Right cardiac atrium (tissue), 5 donors: ENCODE measurements around the gene SLCO6A1. TPM values are rescaled to one million over a fixed set of nuclear protein-coding genes. Genes with fewer than 3 reads are reported as not detected.

Experiments used
- ATAC-seq, 2 donors: fragments of 200-7000 bp; cut with Tn5 transposase; one replicate each; pipeline versions ENCODE4 v1.8.0 to v1.9.1; 2020; ENCODE audit warnings: moderate library complexity in 2 of 2, mild to moderate bottlenecking in 1 of 2
- DNase-seq, 3 donors: peaks; one replicate each; pipeline ENCODE4 v3.0.0-alpha.2; 2020
- H3K27ac ChIP-seq: one replicate; pipeline ENCODE4 v1.5.1; 2013; ENCODE audit warnings: mild to moderate bottlenecking, low read length, control low read depth, moderate library complexity
- H3K27me3 ChIP-seq: one replicate; pipeline ENCODE4 v1.6.1; 2013; ENCODE audit not compliant: control insufficient read depth, insufficient read depth
- H3K4me1 ChIP-seq: one replicate; pipeline ENCODE4 v1.6.1; 2013; ENCODE audit warnings: low read length; ENCODE audit not compliant: control insufficient read depth, insufficient read depth
- H3K4me3 ChIP-seq: one replicate; pipeline ENCODE4 v1.5.1; 2013; ENCODE audit warnings: low read length, control low read depth
- H3K9me3 ChIP-seq: one replicate; pipeline ENCODE4 v1.6.1; 2013; ENCODE audit warnings: low read length; ENCODE audit not compliant: control insufficient read depth
- WGBS: extraction: QIAGEN DNeasy Blood & Tissue Kit; methylation state at CpG from one replicate; pipeline ENCODE4 v1.1.7; 2013; 5-methylcytosine and 5-hydroxymethylcytosine counted together
- intact Hi-C, 4 donors: fragments of 100-400 bp; cut with DNase I; formaldehyde crosslinking; loops; one replicate each; pipeline versions ENCODE4 v1.11.0 to v1.14.0; 2022 to 2023
- polyA plus RNA-seq: library from polyadenylated mRNA; stranded (reverse); fragments of 200-250 nt; gene quantifications from one replicate; pipeline ENCODE4 v1.2.3, GENCODE V29; 2013
- total RNA-seq, 4 donors: library from RNA; stranded (reverse); fragmentation: NEBNext Ultra II Directional; extraction: Animal tissue kit (Norgen Biotek cat#: 25700); gene quantifications; one replicate each; pipeline ENCODE4 v1.2.1, GENCODE V29; 2021
- donor health status: healthy with polysubstance abuse.
- donor health status: DM: no; HTN: yes; CAD: no.
- donor health status: DM: no; HTN: no; CAD: no.
- donor health status: DM: no; HTN: yes; CAD: no; lungs with severe emphysema.
- donor health status: DM: yes; HTN: yes; CAD: no.

The SLCO6A1 gene
- total and polyA plus RNA-seq, 5 donors, result not detected

DNA sequence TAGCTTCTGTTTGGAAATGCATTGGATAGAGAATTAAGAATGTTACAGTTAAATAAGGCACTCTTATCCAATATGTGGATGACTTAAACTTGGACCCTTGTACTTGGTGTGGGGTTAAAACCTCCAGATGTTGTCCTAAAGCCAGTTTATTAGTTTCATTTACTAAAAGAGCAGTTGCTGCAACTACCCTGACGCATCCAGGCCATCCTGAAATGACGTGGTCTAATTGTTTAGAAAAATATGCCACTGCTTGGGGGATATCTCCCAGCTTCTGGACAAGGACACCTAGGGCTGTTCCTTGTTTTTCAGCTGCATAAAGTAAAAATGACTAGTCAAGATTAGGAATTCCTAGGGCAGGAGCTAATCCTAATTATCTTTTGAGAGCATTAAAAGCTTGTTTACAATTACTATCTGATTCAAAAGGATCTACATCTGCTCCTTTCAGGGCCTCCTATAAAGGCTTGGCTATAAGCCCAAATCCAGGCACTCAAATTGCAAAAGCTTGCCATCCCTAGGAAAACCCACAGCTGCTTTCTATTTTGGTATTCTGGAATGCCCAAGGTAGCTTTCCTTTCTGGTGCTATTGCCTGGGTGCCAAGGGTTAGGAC, 157.0 kb downstream of the SLCO6A1 start:
- WGBS, result 51% methylated on average over 2 of the region's 2 CpGs
- Histone ChIP-seq H3K4me1 (no peaks in the 10 kb centered on the region), H3K9me3 (no peaks in the 10 kb centered on the region), H3K27me3 (no peaks in the 10 kb centered on the region), H3K4me3 (no peak overlapping the region), H3K27ac (no peak overlapping the region)
- intact Hi-C loops, result no loop called here
- ATAC-seq, result no peak
- no peak for DNase-seq

DNA sequence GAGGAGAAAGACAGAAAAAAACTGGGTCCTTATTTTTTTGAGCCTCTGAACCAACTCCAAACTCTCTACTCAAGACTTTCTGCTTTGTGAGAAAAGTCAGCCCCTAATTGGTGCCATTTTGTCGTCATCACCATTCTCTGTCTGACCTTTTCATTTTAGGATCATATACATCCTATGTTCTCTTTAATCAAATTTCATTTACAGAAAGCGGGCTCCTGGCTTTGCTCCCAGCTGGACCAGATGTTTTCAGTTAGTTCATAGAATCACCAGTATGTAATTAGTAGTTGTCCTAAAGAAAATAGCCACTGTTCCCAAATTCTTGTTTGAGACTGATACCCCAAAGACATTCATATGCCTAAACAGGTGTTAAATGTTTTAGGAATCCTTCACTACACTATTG, 174.1 kb downstream of the SLCO6A1 start:
- no peaks in the 10 kb centered on the region for H3K4me1 ChIP-seq
- intact Hi-C loops, result no loop called here
- no peak for ATAC-seq
- no peak overlapping the region for H3K4me3 ChIP-seq
- H3K9me3 ChIP-seq, result no peaks in the 10 kb centered on the region
- DNase-seq, result no peak
- WGBS, result 60% methylated on average over 2 of the region's 2 CpGs
- no peaks in the 10 kb centered on the region for H3K27me3 ChIP-seq
- no peak overlapping the region for H3K27ac ChIP-seq

Other genes starting within 250 kb of the SLCO6A1 start
- under 1 TPM; 0.03 to 0.09 (median 0.07) TPM for gene SLCO4C1, start 202.7 kb downstream of the SLCO6A1 start, total RNA-seq
- 0.05 TPM for gene SLCO4C1, start 202.7 kb downstream of the SLCO6A1 start, polyA plus RNA-seq